Measurements from ENCODE around the gene PSMD13. TPM values are rescaled to one million over a fixed set of nuclear protein-coding genes. Genes with fewer than 3 reads are reported as not detected.
"Not testable (repeated sequence)": the region's sequence is repeated elsewhere in the genome, so short reads cannot be mapped to it uniquely, and the experiment has no call there.

The PSMD13 gene
- total and polyA plus RNA-seq, 2 donors (not counting 1 experiment from before 2014, with no cell fraction given) = 98.0 to 104 TPM

GRCh38 chr11:218815-219593, 17.8 kb upstream of the PSMD13 start:
- Histone ChIP-seq H4K20me1 (ENCODE audit: control insufficient read depth, insufficient read depth, low read length, poor library complexity, severe bottlenecking) (no peaks in the 10 kb centered on the region), H3K4me3 (ENCODE audit: control extremely low read depth in 1 of 5, extremely low read depth in 1 of 5, insufficient read depth in 1 of 5, low read depth in 2 of 5, low read length in 4 of 5) (no peak overlapping the region), H3K4me1 (ENCODE audit: control insufficient read depth in 2 of 2, insufficient read depth in 2 of 2, low read length in 2 of 2) (no peaks in the 10 kb centered on the region), H3K36me3 (replicated peaks in 1 of 2; ENCODE audit: control extremely low read depth in 1 of 2, control insufficient read depth in 1 of 2, extremely low read depth in 1 of 2, insufficient read depth in 2 of 2, low read length in 1 of 2) (peaks cover 0 to 38% of the 10 kb centered on the region in 2 experiments), H3K4me2 (replicated peaks; ENCODE audit: low read depth, low read length, poor library complexity, severe bottlenecking) (no peak overlapping the region), H2AFZ (ENCODE audit: insufficient read depth, low read depth, low read length, poor library complexity, severe bottlenecking) (no peak overlapping the region), H3K27ac (ENCODE audit: low read length in 2 of 2) (no peak overlapping the region), H3K27me3 (replicated peaks in 1 of 4; ENCODE audit: control extremely low read depth in 1 of 4, control insufficient read depth in 3 of 4, insufficient read depth in 4 of 4, low read length in 3 of 4) (no peaks in the 10 kb centered on the region), H3K79me2 (ENCODE audit: control insufficient read depth, insufficient read depth, low read length) (peaks cover 5% of the 10 kb centered on the region), H3K9me3 (ENCODE audit: control extremely low read depth in 1 of 3, control insufficient read depth in 2 of 3, insufficient read depth in 1 of 3, low read length in 2 of 3) (no peaks in the 10 kb centered on the region), H3K9ac (ENCODE audit: low read length) (no peak overlapping the region)
- Mint-ChIP-seq H3K4me1 (no peaks in the 10 kb centered on the region), H3K4me3 (no peak overlapping the region), H3K27me3 (no peaks in the 10 kb centered on the region), H3K27ac (peak overlapping the region; percentile 38), H3K9me3 (ENCODE audit: insufficient read depth) (no peaks in the 10 kb centered on the region)
- ChIA-PET CTCF (no interaction called here), POLR2A (no interaction called here)
- TF ChIP-seq CTCF (IDR thresholded peaks at IDR 0.05) (no peak), EZH2 (IDR thresholded peaks at IDR 0.05; ENCODE audit: borderline replicate concordance, insufficient read depth, low read depth, low read length, poor library complexity, severe bottlenecking) (no peak)
- DNase-seq (no peak), ATAC-seq (ENCODE audit: low read depth) (no peak)
- WGBS (ENCODE audit: insufficient coverage) = 91% methylated on average over 26 of the region's 29 CpGs
- intact Hi-C loops (cut with micrococcal nuclease) = no loop called here

- not testable (repeated sequence) for ATAC-seq (ENCODE audit: low read depth); H3K9me3 Mint-ChIP-seq (ENCODE audit: insufficient read depth)
Measured at GRCh38 chr11:220641-221215, 16.0 kb upstream of the PSMD13 start.

More at GRCh38 chr11:220641-221215, 16.0 kb upstream of the PSMD13 start:
- ChIA-PET CTCF (interaction anchor here (0.6 kb wide), 1 partner anchor 220 kb away, joined by 3 read pairs; no protein-coding TSS in a partner anchor), POLR2A (interaction anchor here (0.6 kb wide), 1 partner anchor 327 kb away, joined by 3 read pairs; no protein-coding TSS in a partner anchor)
- H3K4me1 Mint-ChIP-seq; H3K4me2 ChIP-seq (replicated peaks; ENCODE audit: low read depth, low read length, poor library complexity, severe bottlenecking); H3K9me3 ChIP-seq (ENCODE audit: control extremely low read depth in 1 of 3, control insufficient read depth in 2 of 3, insufficient read depth in 1 of 3, low read length in 2 of 3); H3K27ac ChIP-seq (ENCODE audit: low read length in 2 of 2); H3K4me3 ChIP-seq (ENCODE audit: control extremely low read depth in 1 of 5, extremely low read depth in 1 of 5, insufficient read depth in 1 of 5, low read depth in 2 of 5, low read length in 4 of 5); H3K9ac ChIP-seq (ENCODE audit: low read length); H3K4me1 ChIP-seq (ENCODE audit: control insufficient read depth in 2 of 2, insufficient read depth in 2 of 2, low read length in 2 of 2); H3K27me3 Mint-ChIP-seq; intact Hi-C loops (cut with micrococcal nuclease); DNase-seq; H4K20me1 ChIP-seq (ENCODE audit: control insufficient read depth, insufficient read depth, low read length, poor library complexity, severe bottlenecking); H3K4me3 Mint-ChIP-seq; H3K27me3 ChIP-seq (replicated peaks in 1 of 4; ENCODE audit: control extremely low read depth in 1 of 4, control insufficient read depth in 3 of 4, insufficient read depth in 4 of 4, low read length in 3 of 4); H2AFZ ChIP-seq (ENCODE audit: insufficient read depth, low read depth, low read length, poor library complexity, severe bottlenecking); H3K27ac Mint-ChIP-seq: not testable (repeated sequence)
- H3K79me2 ChIP-seq (ENCODE audit: control insufficient read depth, insufficient read depth, low read length) = peaks cover 17% of the 10 kb centered on the region
- WGBS (ENCODE audit: insufficient coverage) = no CpG with 5 or more reads among the region's 3 CpGs
- peaks cover 0 to 24% of the 10 kb centered on the region in 2 experiments for H3K36me3 ChIP-seq (replicated peaks in 1 of 2; ENCODE audit: control extremely low read depth in 1 of 2, control insufficient read depth in 1 of 2, extremely low read depth in 1 of 2, insufficient read depth in 2 of 2, low read length in 1 of 2)

All from B cell (primary cell).